CD14-positive monocyte (primary cell): ENCODE results near the gene TPRG1L. TPM values are rescaled to one million over a fixed set of nuclear protein-coding genes. Genes with fewer than 3 reads are reported as not detected.

Experiments
- DNase-seq, 3 donors: peaks; one replicate each; pipeline ENCODE4 v3.0.0-alpha.2; 2011 to 2022
- H2AFZ ChIP-seq: 2 replicates; pipeline ENCODE4 v1.6.0; 2012; ENCODE audit warnings: mild to moderate bottlenecking, low read depth, low read length, inconsistent platforms; ENCODE audit not compliant: insufficient read depth, poor library complexity, severe bottlenecking
- H3K27ac ChIP-seq, 2 donors: 1 replicate in 1 of 2; 2 replicates in 1 of 2; pipeline ENCODE4 v1.5.1; 2012 to 2013; ENCODE audit warnings: low read length in 2 of 2, control low read depth in 1 of 2, inconsistent platforms in 1 of 2, low read depth in 1 of 2, mild to moderate bottlenecking in 1 of 2
- H3K27me3 ChIP-seq, 2 donors: one replicate each; pipeline versions ENCODE4 v1.6.0 to v1.6.1; 2011 to 2013; ENCODE audit warnings: low read length in 2 of 2; ENCODE audit not compliant: control insufficient read depth in 2 of 2, insufficient read depth in 2 of 2
- H3K36me3 ChIP-seq, 2 donors: replicated peaks in 1 of 2; 1 replicate in 1 of 2; 2 replicates in 1 of 2; pipeline versions ENCODE4 v1.5.1 to v1.6.1; 2012 to 2013; ENCODE audit warnings: low read length in 2 of 2, control low read depth in 1 of 2, inconsistent platforms in 1 of 2, mild to moderate bottlenecking in 1 of 2; ENCODE audit not compliant: insufficient read depth in 2 of 2, control insufficient read depth in 1 of 2
- H3K4me1 ChIP-seq, 2 donors: 1 replicate in 1 of 2; 2 replicates in 1 of 2; pipeline versions ENCODE4 v1.5.1 to v1.6.1; 2012 to 2013; ENCODE audit warnings: low read length in 2 of 2, control low read depth in 1 of 2, inconsistent platforms in 1 of 2, mild to moderate bottlenecking in 1 of 2, moderate library complexity in 1 of 2; ENCODE audit not compliant: insufficient read depth in 2 of 2, control insufficient read depth in 1 of 2
- H3K4me2 ChIP-seq: replicated peaks from 2 replicates; pipeline ENCODE3; 2012; ENCODE audit warnings: low read length, moderate library complexity, mild to moderate bottlenecking; ENCODE audit not compliant: poor library complexity, severe bottlenecking; ENCODE audit errors: extremely low read depth
- H3K4me3 ChIP-seq, 3 experiments: fragments of 200-600 bp in 1 of 3; sonication (generic) in 1 of 3; replicated peaks in 1 of 3; 1 replicate in 2 of 3; 2 replicates in 1 of 3; pipeline ENCODE4 v1.5.1; 2011 to 2013; ENCODE audit warnings: low read length in 3 of 3, mild to moderate bottlenecking in 3 of 3, control low read depth in 2 of 3, low read depth in 2 of 3, inconsistent platforms in 1 of 3, moderate library complexity in 1 of 3
- H3K79me2 ChIP-seq: 2 replicates; pipeline ENCODE4 v1.6.0; 2012; ENCODE audit warnings: mild to moderate bottlenecking, control low read depth, inconsistent platforms, low read length, moderate library complexity; ENCODE audit not compliant: insufficient read depth
- H3K9ac ChIP-seq: 2 replicates; pipeline ENCODE4 v1.6.0; 2017; ENCODE audit warnings: low read length, mild to moderate bottlenecking; ENCODE audit not compliant: insufficient read depth, poor library complexity, severe bottlenecking
- H3K9me3 ChIP-seq, 2 donors: replicated peaks in 1 of 2; 1 replicate in 1 of 2; 2 replicates in 1 of 2; pipeline versions ENCODE4 v1.5.1 to v1.6.1; 2012 to 2013; ENCODE audit warnings: low read length in 2 of 2, control low read depth in 1 of 2; ENCODE audit not compliant: control insufficient read depth in 1 of 2, insufficient read depth in 1 of 2
- H4K20me1 ChIP-seq: 2 replicates; pipeline ENCODE4 v1.6.0; 2012; ENCODE audit warnings: mild to moderate bottlenecking, low read length, control low read depth, moderate library complexity; ENCODE audit not compliant: insufficient read depth
- H3K27ac Mint-ChIP-seq, 7 donors: one replicate each; pipeline ENCODE4 v1.8.0; 2020; ENCODE audit warnings: mild to moderate bottlenecking in 7 of 7, mixed read lengths in 7 of 7, moderate library complexity in 6 of 7, inconsistent platforms in 2 of 7
- H3K27me3 Mint-ChIP-seq, 3 donors: one replicate each; pipeline ENCODE4 v1.8.0; 2021 to 2022; ENCODE audit warnings: low read depth in 3 of 3, mild to moderate bottlenecking in 3 of 3, mixed read lengths in 3 of 3, moderate library complexity in 3 of 3, inconsistent platforms in 1 of 3
- H3K36me3 Mint-ChIP-seq, 2 donors: one replicate each; pipeline ENCODE4 v1.8.0; 2020; ENCODE audit warnings: mixed read lengths in 2 of 2, inconsistent platforms in 1 of 2, mild to moderate bottlenecking in 1 of 2
- H3K4me1 Mint-ChIP-seq: one replicate; pipeline ENCODE4 v1.8.0; 2020; ENCODE audit warnings: mild to moderate bottlenecking, mixed read lengths
- H3K4me3 Mint-ChIP-seq, 2 donors: one replicate each; pipeline ENCODE4 v1.8.0; 2020; ENCODE audit warnings: mild to moderate bottlenecking in 2 of 2, mixed read lengths in 2 of 2, moderate library complexity in 1 of 2
- H3K9me3 Mint-ChIP-seq, 7 donors: one replicate each; pipeline ENCODE4 v1.8.0; 2020 to 2022; ENCODE audit warnings: mixed read lengths in 7 of 7, mild to moderate bottlenecking in 6 of 7, moderate library complexity in 6 of 7, inconsistent platforms in 2 of 7
- CTCF ChIP-seq: fragments of 200-600 bp; IDR thresholded peaks from one replicate; pipeline ENCODE4 v1.8.0; 2022; ENCODE audit warnings: antibody characterized with exemption, mild to moderate bottlenecking
- WGBS: methylation state at CpG from one replicate; pipeline ENCODE4 v1.1.5; 2013; ENCODE audit warnings: missing lambda C conversion rate; ENCODE audit not compliant: insufficient coverage; 5-methylcytosine and 5-hydroxymethylcytosine counted together
- intact Hi-C, 2 donors: fragments of 100-400 bp; cut with micrococcal nuclease; formaldehyde crosslinking; loops; one replicate each; pipeline versions ENCODE4 v1.15.0 to v1.15.1; 2023
- polyA plus RNA-seq, 3 donors: library from polyadenylated mRNA; depleted of rRNA in 1 of 3; unstranded in 2 of 3; stranded (reverse) in 1 of 3; fragments of 300-500 nt in 2 of 3; fragments of >200 nt in 1 of 3; fragmentation: Illumina TruSeq in 2 of 3; gene quantifications; 1 replicate in 2 of 3; 2 replicates in 1 of 3; pipeline ENCODE4 v1.2.3, GENCODE V29; 2012 to 2021

Gene TPRG1L
- polyA plus RNA-seq, 3 donors = 16.1 to 19.7 (median 18.5) TPM

GRCh38 chr1:3575993-3576392, 48.8 kb upstream of the TPRG1L start:
- peaks cover 0 to 2% (median 0%) of the 10 kb centered on the region in 3 donors for H3K27me3 Mint-ChIP-seq
- H3K9ac ChIP-seq = no peak overlapping the region
- H2AFZ ChIP-seq = no peak overlapping the region
- no peaks in the 10 kb centered on the region for H3K27me3 ChIP-seq
- no peaks in the 10 kb centered on the region for H3K36me3 ChIP-seq
- DNase-seq = no peak
- H3K36me3 Mint-ChIP-seq = no peaks in the 10 kb centered on the region
- no peaks in the 10 kb centered on the region for H3K9me3 ChIP-seq
- intact Hi-C loops = no loop called here
- TF ChIP-seq CTCF = no peak
- H3K9me3 Mint-ChIP-seq = peaks cover 0 to 5% (median 3%) of the 10 kb centered on the region in 7 donors
- H3K4me1 Mint-ChIP-seq = no peaks in the 10 kb centered on the region
- peak overlapping the region in 1 of 7 donors; percentile 79 for H3K27ac Mint-ChIP-seq
- over 99% methylated on average over 8 of the region's 15 CpGs for WGBS
- H3K4me3 ChIP-seq = no peak overlapping the region
- no peaks in the 10 kb centered on the region for H3K79me2 ChIP-seq
- no peak overlapping the region for H3K27ac ChIP-seq
- no peaks in the 10 kb centered on the region for H4K20me1 ChIP-seq
- no peak overlapping the region for H3K4me3 Mint-ChIP-seq
- H3K4me2 ChIP-seq = no peak overlapping the region
- H3K4me1 ChIP-seq = no peaks in the 10 kb centered on the region

GRCh38 chr1:3577300-3577699, 47.5 kb upstream of the TPRG1L start:
- H3K4me1 ChIP-seq = no peaks in the 10 kb centered on the region
- Mint-ChIP-seq H3K4me3 (no peak overlapping the region), H3K27ac (no peak overlapping the region), H3K4me1 (no peaks in the 10 kb centered on the region), H3K36me3 (no peaks in the 10 kb centered on the region), H3K9me3 (peaks cover 0 to 6% (median 3%) of the 10 kb centered on the region in 7 donors), H3K27me3 (peaks cover 0 to 2% (median 0%) of the 10 kb centered on the region in 3 donors)
- WGBS = 94% methylated on average over 7 of the region's 7 CpGs
- DNase-seq = no peak
- no peak for TF ChIP-seq CTCF
- H2AFZ ChIP-seq = no peak overlapping the region
- H3K79me2 ChIP-seq = no peaks in the 10 kb centered on the region
- H4K20me1 ChIP-seq = no peaks in the 10 kb centered on the region
- no peaks in the 10 kb centered on the region for H3K27me3 ChIP-seq
- no peak overlapping the region for H3K4me3 ChIP-seq
- no peaks in the 10 kb centered on the region for H3K36me3 ChIP-seq
- no peak overlapping the region for H3K9ac ChIP-seq
- H3K9me3 ChIP-seq = no peaks in the 10 kb centered on the region
- intact Hi-C loops = no loop called here
- H3K27ac ChIP-seq = no peak overlapping the region
- H3K4me2 ChIP-seq = no peak overlapping the region
